GM21526 (cell line): ENCODE results near the gene RAD51B.
A peak's percentile ranks its signal among the peaks of the same experiment; 100 is the strongest.

Experiments used
- ATAC-seq: cut with Tn5 transposase; IDR thresholded peaks from one replicate; pipeline ENCODE4 v1.9.1; 2021; ENCODE audit warnings: moderate library complexity; ENCODE audit not compliant: unreplicated experiment, low FRiP score

The RAD51B gene

DNA sequence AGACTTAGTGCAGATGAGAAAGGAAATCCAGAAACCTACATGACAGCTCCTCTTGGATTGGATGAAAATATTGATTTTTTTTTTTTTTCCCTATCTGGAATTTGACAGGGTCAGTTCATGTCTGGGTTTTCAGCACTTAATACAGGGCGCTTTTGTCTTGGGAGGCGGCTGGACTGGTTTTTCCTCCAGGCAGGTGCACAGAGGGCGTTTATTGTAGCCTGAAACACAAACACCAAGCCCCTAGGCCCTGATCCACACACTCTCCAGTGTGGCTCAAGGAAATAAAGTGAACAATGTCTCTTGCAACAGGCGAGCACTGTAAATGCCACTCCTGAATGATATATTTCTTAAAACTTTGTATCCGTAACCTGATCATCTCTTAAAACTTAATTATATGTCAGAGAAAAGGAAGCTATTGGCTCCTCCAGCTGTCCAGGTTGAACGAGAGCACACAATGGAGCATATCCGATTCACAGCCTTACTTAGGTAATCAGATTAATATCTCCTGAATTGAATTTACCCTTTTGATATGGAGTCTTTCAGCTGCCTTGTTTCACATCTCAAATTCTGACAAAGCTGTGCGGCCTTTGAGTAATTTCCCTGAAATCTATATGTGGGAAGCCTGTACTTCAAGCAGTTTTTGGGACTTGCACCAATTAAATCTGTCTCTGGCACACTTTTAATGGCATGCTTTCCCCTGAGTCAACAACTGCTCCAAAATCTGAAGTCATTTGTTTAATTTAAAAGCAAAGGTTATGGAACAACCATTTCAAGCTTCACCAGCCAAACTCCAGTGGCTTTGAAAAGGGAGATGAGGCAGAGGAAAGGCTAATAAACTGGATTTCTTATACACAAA lies 487.6 kb downstream of the RAD51B start:
- no peak for ATAC-seq

GRCh38 chr14:68307790-68308168 lies 488.2 kb downstream of the RAD51B start:
- ATAC-seq, result no peak

DNA sequence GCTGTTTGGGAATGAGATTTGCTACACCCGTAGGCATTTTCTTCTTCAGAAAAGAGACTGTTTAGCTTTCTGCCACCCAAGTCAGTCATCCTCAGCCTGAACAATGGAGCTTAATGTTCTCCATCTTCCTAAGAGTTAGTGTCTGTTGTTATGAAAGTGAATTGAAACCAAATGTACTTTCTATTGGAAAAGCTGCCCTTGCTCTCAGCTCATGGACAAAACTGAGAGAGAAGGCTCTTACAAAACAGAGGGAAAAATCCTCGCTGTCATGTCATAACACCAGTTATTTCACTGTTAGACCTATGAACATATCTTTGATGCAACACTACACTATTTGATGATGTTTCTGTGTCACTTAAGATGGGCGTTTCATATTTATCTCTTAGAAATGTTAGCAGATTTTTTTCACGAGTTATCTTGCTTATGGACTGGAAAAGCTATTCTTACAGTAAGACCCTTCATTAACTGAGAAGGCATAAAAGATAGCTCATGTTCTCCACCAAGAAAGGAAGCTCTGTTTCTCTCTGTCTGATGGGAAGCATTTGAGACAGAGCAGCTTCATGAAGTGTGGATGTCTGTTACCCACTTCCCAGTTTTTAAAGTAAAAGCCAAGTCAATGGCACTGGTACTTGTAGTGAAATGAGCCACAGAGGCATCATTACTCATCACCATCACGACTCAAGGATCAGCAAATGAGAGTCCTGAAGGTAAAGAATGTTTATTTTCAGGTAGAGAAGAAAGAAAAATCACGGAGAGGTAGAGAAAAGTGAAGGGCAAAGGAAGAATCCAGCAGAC lies 489.3 kb downstream of the RAD51B start:
- ATAC-seq, result no peak

DNA sequence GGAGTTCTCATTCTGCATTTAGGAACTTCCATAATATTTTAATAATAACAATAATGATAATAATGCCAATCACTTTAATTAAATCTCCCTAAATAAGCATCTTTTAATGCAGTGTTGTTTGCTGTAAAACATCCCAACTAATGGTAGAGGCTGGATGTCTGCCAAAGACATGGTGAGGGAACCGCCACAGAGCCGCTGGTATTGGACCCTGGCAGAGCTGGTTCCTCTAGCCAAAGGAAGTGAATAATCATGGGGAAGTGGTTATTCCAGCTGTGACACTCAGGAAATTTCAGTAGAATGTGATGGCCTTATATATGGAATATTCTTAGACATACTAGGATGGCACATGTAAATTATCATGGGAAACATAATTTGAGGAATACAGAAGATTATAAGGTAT lies 490.0 kb downstream of the RAD51B start:
- no peak for ATAC-seq

GRCh38 chr14:68312300-68312699 lies 492.7 kb downstream of the RAD51B start:
- ATAC-seq, result no peak

GRCh38 chr14:68312884-68313610 lies 493.5 kb downstream of the RAD51B start:
- ATAC-seq, result peak; percentile 82

DNA sequence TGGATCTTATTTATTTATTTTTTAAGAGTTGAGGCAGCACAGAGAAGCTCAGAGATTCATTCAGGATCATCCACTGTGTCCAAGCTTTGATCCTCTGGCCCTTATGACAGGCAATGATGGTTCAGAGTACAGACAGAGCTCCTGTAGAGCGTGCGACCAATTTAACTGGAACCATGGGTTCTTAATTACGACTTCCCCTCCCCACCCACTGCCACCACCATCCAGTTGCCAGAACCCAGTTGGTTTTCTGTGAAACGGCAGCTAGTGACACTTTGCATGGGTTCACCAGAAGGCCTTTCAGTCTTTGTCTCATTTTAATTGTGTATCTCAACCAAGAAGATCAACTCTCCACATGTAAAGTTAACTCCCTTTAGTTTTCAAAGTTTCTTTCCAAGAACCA lies 495.1 kb downstream of the RAD51B start:
- ATAC-seq, result no peak

GRCh38 chr14:68315081-68315480 lies 495.5 kb downstream of the RAD51B start:
- no peak for ATAC-seq

GRCh38 chr14:68316078-68316868 lies 496.7 kb downstream of the RAD51B start:
- ATAC-seq, result no peak

GRCh38 chr14:68317239-68317638 lies 497.7 kb downstream of the RAD51B start:
- no peak for ATAC-seq

DNA sequence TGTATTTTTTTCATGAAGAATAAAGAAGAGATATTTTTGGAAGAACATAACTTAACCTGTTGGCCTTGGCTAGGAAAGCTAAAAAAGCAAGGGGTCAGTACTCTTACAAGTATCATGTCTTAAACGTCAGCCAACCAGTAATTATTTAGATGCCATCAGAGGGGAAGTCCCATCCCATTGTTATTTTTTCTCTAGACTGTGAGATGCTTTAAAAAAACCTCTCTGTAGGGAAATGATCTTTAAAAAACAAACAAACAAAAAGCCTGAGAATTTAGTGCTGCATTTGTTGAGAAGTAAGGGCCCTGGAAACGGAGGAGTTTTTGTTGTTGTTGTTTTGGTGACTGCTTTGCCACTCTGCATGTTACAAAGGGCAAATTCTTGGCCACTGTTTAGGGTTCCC lies 499.2 kb downstream of the RAD51B start:
- ATAC-seq, result no peak

DNA sequence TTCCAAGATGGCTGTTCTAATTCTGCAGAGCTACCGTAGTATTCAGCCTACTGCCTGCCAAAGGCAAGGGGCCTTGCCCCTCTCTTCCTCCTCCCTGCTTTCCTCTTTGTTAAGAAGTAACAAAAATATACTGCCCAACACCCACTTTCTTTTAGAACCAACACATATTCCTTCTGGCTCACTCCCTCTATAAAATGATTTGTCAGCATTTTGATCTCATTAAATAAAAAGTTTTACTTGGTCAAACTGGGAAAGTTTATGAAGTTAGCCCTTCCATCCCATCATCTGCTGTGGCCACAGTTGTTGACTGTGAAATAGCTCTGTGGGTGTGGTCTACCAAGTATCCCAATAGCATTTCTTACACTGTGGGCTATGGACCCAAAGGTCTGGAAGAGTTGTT lies 500.9 kb downstream of the RAD51B start:
- ATAC-seq, result no peak

DNA sequence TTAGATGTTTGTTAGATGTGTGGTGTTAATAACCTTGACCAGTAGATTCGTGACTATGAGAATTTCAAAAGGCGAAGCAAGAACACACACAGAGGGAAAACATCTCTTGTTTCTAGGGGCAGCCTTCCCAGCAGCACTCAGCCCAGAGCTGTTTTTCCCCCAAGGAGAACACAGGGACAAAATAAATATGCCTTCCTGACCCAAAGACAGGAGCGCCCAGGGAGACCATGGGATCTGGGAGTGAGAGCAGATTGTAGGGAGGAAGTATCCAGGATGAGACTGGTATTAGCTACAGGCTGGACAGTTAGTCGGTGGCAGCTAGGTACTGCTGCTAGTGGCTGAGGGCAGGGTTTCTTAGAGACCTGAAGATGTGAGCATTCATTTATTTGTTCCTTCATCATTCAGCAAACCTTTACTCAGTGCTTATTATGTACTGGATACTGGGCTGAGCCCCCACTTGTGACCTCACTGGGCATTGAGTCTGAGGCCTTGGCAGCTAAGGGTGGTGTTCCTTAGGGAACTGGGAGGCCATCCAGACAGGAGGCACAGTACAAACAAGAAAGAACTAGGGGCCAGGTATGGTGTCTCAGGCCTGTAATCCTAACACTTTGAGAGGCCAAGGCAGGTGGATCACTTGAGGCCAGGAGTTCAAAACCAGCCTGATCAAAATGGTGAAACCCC lies 503.5 kb downstream of the RAD51B start:
- ATAC-seq, result no peak

DNA sequence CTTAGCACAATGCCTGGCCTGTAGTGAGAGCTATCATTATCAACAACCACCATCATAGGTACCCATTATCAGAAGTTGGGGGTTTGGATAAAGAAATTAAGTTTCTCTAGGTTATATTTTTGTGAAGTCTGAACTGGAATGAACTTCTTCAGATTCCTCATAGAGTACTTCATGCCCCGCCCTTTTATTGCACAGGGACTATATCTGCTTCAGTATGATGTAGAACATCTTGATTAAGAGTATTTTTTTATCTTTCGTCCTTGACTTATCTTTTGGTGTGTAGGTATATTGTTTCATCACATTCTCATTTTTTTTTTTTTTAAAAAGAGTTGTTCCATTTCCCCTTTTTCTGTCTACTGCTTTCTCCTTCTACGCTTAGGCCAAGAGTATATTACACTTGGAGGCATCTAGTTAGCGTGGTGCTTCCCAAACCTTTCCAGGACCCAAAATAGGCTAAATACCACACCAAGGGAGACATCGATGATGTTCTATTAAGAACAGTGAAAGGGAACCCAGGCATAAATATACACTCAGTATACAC lies 505.8 kb downstream of the RAD51B start:
- no peak for ATAC-seq

GRCh38 chr14:68327231-68327630 lies 507.7 kb downstream of the RAD51B start:
- no peak for ATAC-seq

DNA sequence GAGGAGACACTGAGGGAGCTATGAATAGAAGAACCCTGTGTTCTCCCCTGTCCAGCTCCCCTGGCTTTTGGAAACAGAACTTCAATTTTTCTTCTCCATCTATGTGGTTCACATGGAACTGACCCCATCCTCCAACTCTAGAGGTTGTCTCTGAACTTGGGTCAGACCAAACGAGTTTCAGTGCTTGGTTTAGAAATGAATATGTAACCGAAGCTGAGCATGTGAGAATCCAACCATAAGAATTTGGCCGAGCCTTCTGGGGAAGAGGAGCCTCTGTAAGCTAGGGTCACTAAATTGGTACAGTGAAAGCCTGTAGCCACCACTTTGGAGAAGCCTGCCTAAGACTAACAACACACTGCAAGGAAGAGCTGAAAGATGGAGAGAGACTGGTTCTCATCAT lies 508.9 kb downstream of the RAD51B start:
- ATAC-seq, result no peak

- ATAC-seq, result no peak
These were observed 511.8 kb downstream of the RAD51B start for GRCh38 chr14:68331426-68331825.

GRCh38 chr14:68331991-68332390 lies 512.4 kb downstream of the RAD51B start:
- no peak for ATAC-seq

DNA sequence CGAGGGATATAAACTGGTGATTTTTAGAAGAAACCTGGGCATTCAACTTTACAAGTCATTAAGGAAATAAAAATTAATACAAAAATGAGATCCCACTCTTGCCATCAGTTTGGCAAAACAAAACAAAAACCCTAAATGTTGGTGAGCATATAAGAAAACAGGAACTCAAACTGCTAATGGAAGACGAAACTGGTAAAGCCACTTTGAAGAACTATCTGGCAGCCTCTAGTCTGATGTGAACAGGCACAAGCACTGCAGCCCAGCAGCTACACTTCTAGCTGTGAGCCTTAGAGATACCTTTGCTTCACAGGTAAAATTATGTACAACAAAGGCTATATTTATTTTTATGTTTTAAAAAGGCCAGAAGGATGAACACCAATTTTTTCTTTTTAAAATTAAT lies 513.7 kb downstream of the RAD51B start:
- no peak for ATAC-seq

GRCh38 chr14:68335312-68335711 lies 515.7 kb downstream of the RAD51B start:
- no peak for ATAC-seq
